Tibial artery (tissue), 4 donors: ENCODE measurements around the gene CDC14B.
A peak's percentile ranks its signal among the peaks of the same experiment; 100 is the strongest.

Experiments used
- DNase-seq, 2 donors: peaks; one replicate each; pipeline ENCODE4 v3.0.0-alpha.2; 2019
- H3K27ac ChIP-seq, 2 donors: fragments of 200-600 bp; sonication (generic) in 1 of 2; 1 replicate in 1 of 2; 2 replicates in 1 of 2; pipeline ENCODE4 v1.5.1; 2018 to 2019; ENCODE audit warnings: mild to moderate bottlenecking in 1 of 2
- H3K27me3 ChIP-seq, 2 donors: fragments of 200-600 bp; sonication (generic) in 1 of 2; one replicate each; pipeline versions ENCODE4 v1.5.1 to v1.6.0; 2016 to 2019
- H3K36me3 ChIP-seq, 3 donors: fragments of 200-600 bp; sonication (generic) in 2 of 3; one replicate each; pipeline ENCODE4 v1.5.1; 2016 to 2019; ENCODE audit warnings: mild to moderate bottlenecking in 2 of 3
- H3K4me1 ChIP-seq, 4 donors: fragments of 200-600 bp; sonication (generic) in 2 of 4; 1 replicate in 3 of 4; 2 replicates in 1 of 4; pipeline ENCODE4 v1.5.1; 2016 to 2019
- H3K4me3 ChIP-seq, 2 donors: fragments of 200-600 bp; sonication (generic) in 1 of 2; 1 replicate in 1 of 2; 2 replicates in 1 of 2; pipeline ENCODE4 v1.5.1; 2018 to 2019; ENCODE audit warnings: mild to moderate bottlenecking in 2 of 2
- H3K9me3 ChIP-seq, 3 donors: fragments of 200-600 bp; sonication (generic) in 1 of 3; one replicate each; pipeline ENCODE4 v1.5.1; 2016 to 2019
- CTCF ChIP-seq, 2 experiments: fragments of 200-600 bp in 1 of 2; fragments of 450-650 bp in 1 of 2; IDR thresholded peaks; one replicate each; pipeline ENCODE4 v1.5.1; 2017 to 2019; ENCODE audit warnings: antibody characterized with exemption in 2 of 2, mild to moderate bottlenecking in 1 of 2, moderate library complexity in 1 of 2
- intact Hi-C: fragments of 100-400 bp; cut with DNase I; formaldehyde crosslinking; loops from one replicate; pipeline ENCODE4 v1.15.0; 2023; ENCODE audit warnings: low total_unique reads

CDC14B gene

GRCh38 chr9:96484521-96484931 is 135.1 kb downstream of the CDC14B start:
- Histone ChIP-seq H3K27ac (peak overlapping the region; percentile 81 to 85), H3K4me1 (peaks cover 0 to 77% (median 50%) of the 10 kb centered on the region in 4 donors), H3K9me3 (no peaks in the 10 kb centered on the region), H3K36me3 (peaks cover 13 to 34% (median 14%) of the 10 kb centered on the region in 3 donors), H3K4me3 (no peak overlapping the region), H3K27me3 (no peaks in the 10 kb centered on the region)
- no peak for DNase-seq
- intact Hi-C loops = loop anchor here (10.0 kb wide), 1 partner anchor 80 kb away; no protein-coding TSS in a partner anchor
- no peak for TF ChIP-seq CTCF (IDR thresholded peaks at IDR 0.05)

GRCh38 chr9:96483733-96484390 is 135.8 kb downstream of the CDC14B start:
- no peaks in the 10 kb centered on the region for H3K9me3 ChIP-seq
- no peak overlapping the region for H3K4me3 ChIP-seq
- no peak for DNase-seq
- H3K4me1 ChIP-seq = peaks cover 0 to 76% (median 50%) of the 10 kb centered on the region in 4 donors
- intact Hi-C loops = loop anchor here (10.0 kb wide), 1 partner anchor 81 kb away; no protein-coding TSS in a partner anchor
- no peaks in the 10 kb centered on the region for H3K27me3 ChIP-seq
- H3K27ac ChIP-seq = peak overlapping the region; percentile 81 to 85
- peaks cover 7 to 33% (median 11%) of the 10 kb centered on the region in 3 donors for H3K36me3 ChIP-seq
- TF ChIP-seq CTCF (IDR thresholded peaks at IDR 0.05) = no peak

- Histone ChIP-seq H3K4me1 (peaks cover 0 to 70% (median 44%) of the 10 kb centered on the region in 4 donors), H3K36me3 (peaks cover under 1 to 26% (median 7%) of the 10 kb centered on the region in 3 donors), H3K4me3 (no peak overlapping the region), H3K9me3 (no peaks in the 10 kb centered on the region), H3K27me3 (no peaks in the 10 kb centered on the region), H3K27ac (peak overlapping the region; percentile 81 to 85)
- no peak for DNase-seq
- no peak for TF ChIP-seq CTCF (IDR thresholded peaks at IDR 0.05)
- intact Hi-C loops = loop anchor here (10.0 kb wide), 1 partner anchor 82 kb away; no protein-coding TSS in a partner anchor
Observed at GRCh38 chr9:96483197-96483596, 136.4 kb downstream of the CDC14B start.

GRCh38 chr9:96482476-96482875 is 137.2 kb downstream of the CDC14B start:
- TF ChIP-seq CTCF (IDR thresholded peaks at IDR 0.05) = no peak
- Histone ChIP-seq H3K36me3 (peaks cover 0 to 25% (median 6%) of the 10 kb centered on the region in 3 donors), H3K4me1 (peaks cover 0 to 62% (median 37%) of the 10 kb centered on the region in 4 donors), H3K27me3 (no peaks in the 10 kb centered on the region), H3K27ac (peak overlapping the region; percentile 81 to 85), H3K9me3 (no peaks in the 10 kb centered on the region), H3K4me3 (no peak overlapping the region)
- no peak for DNase-seq
- intact Hi-C loops = loop anchor here (10.0 kb wide), 1 partner anchor 82 kb away; no protein-coding TSS in a partner anchor

GRCh38 chr9:96480736-96481135 is 138.9 kb downstream of the CDC14B start:
- H3K27ac ChIP-seq = no peak overlapping the region
- H3K4me1 ChIP-seq = peaks cover 0 to 45% (median 22%) of the 10 kb centered on the region in 4 donors
- H3K36me3 ChIP-seq = peaks cover 4 to 35% (median 6%) of the 10 kb centered on the region in 3 donors
- no peaks in the 10 kb centered on the region for H3K27me3 ChIP-seq
- no peak for DNase-seq
- intact Hi-C loops = loop anchor here (10.0 kb wide), 1 partner anchor 84 kb away; no protein-coding TSS in a partner anchor
- no peak overlapping the region for H3K4me3 ChIP-seq
- TF ChIP-seq CTCF (IDR thresholded peaks at IDR 0.05) = no peak
- no peaks in the 10 kb centered on the region for H3K9me3 ChIP-seq
